HG03354 (cell line): Measurements from ENCODE around the gene MED10.

Experiments used
- ATAC-seq: cut with Tn5 transposase; IDR thresholded peaks from one replicate; pipeline ENCODE4 v1.9.1; 2021; ENCODE audit warnings: mild to moderate bottlenecking; ENCODE audit not compliant: unreplicated experiment, poor library complexity, severe bottlenecking

Gene MED10

DNA sequence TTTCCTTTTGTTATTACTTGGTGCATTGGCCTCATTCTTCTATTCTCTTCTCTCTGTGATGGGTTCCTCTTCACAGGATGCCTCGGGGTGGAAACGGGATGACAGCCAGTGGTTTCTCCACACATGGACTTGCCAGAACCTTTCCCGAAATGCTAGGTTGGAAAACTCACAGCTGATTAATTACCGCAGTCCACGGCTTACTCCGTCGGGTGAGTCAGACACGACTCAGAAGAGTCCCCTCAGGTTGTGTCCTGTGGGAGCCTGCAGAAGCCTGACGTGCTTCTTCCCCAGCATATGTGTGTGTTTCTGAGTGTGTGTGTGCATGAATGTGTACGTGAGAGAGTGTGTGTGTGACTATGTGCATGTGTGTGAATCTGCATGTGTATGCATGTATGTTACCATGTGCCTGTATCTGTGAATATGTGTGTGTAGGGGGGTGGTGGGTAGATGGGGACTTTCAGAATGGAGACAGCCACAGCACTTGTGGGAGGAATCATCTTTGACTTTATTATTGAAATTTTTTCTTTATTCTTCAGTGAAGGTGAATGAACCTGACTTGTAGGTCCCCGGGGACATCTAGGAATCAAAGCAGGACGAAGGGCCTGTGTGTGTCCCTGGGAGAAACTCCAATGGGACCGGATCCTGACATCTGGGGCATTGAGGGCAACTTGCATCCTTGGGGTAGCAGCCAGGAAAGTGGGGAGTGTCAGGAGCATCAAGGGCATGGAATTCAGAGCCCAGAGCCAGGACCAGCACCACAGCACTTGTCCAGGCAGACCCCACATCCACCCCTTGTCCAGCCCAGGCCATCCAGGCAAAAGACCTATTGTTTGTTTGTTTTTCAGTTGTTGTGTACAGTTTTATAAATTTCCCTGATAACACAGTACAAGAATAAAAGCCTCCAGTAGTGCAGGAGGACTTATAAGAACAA is 21.9 kb upstream of the MED10 start:
- ATAC-seq, result no peak

DNA sequence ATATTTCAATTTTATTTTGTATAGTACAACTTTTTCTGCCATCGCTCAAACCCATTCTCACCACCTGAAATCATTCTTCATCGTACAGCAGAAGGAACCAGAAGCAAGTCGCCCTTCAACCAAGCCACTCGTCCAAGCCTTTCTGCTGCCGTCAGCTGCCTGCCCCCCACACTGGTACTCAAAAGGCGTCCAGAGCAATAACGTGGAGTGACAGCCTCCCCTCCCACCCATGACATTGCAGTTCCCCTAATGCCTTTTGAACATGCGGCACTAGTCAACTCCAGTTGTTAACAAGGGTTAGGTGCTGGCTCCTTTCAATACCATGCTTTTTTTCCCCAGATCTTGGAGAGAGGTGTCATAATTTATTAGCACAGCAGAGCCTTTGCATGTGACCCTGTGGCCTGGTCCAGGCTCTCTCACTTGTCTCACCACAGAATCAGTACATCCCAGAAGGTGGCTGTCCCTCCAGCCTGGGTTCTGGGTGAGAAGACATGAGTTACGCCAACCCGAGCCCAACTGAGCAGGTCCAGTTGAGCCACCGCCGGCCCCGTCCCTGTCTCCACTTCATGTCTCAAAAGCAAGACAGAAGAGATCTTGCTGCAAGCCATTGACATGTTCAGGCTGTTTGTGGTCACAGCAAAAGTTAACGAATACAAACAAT is 20.4 kb upstream of the MED10 start:
- no peak for ATAC-seq

DNA sequence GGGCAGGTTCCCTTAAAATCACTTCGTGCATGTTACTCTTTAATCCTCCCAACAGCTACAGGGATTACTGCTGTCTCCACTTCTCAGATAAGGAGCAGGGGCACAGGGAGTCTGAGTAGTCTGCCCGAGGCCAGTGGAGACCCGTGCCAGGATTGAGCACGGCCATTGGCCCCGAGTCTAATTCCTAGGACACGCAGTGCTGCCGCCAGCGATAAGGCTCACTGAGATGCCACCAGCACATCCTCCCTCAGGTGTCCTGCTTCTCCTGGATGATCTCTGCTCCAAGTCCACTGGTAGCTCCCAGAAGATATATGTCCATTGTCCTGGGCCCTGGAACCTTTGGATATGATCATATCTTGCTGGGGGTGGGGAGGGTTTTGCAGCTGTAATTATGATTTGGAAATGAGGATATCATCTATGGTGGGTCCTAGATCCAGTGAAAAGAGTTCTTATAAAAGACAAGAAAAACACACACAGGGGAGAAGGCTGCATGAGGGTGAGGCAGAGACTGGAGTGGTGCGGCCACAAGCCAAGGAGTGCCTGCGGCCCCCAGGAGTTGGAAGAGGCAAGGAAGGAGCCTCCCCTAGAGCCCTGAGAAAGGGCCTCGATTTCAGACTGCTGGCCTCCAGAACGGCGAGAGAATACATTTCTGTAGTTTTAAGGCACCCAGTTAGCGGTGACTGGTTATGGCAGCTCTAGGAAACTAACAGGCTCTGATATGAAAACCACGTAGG is 19.4 kb upstream of the MED10 start:
- no peak for ATAC-seq

DNA sequence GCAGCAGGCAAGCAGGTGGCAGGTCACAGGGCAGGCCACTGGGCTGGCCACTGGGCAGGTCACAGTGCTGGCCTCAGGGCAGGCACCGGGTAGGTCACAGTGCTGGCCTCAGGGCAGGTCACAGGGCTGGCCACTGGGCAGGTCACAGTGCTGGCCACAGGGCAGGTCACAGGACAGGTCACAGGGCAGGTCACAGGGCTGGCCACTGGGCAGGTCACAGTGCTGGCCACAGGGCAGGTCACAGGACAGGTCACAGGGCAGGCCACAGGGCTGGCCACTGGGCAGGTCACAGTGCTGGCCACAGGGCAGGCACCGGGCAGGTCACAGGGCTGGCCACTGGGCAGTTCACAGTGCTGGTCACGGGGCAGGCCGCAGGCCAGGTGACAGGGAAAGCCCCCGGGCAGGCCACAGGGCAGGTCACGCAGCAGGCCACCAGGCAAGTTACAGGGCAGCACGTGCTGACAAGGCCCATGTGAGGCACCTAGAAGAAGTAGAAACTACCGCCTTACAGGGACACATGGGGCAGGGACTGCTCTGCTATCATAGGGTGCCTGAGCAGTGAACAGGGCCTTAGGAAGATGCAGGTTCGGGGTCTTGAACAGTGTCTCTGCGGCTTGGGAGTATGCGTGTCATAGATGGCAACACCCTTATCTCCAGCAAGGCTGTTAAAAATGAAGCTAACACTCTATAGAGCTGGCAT is 18.6 kb upstream of the MED10 start:
- no peak for ATAC-seq

DNA sequence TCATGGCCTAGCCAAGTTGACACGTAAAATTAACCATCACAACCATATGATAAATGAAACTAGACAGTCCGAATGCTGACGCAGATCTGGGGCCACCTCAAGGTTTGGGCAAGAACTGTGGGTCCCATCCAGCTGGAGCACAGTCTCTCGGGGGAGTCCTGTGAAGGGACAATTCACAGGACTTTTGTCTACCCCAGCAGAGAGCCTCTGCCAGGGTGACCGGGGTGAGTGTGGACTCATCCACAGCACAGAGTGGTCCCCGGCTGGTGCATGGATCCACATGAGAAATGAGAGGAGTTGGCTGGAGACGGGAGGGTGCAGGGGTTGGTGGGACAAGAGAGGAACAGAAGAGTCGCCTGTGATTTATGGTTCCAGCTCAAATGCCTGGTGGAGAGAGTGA is 17.7 kb upstream of the MED10 start:
- ATAC-seq, result no peak

DNA sequence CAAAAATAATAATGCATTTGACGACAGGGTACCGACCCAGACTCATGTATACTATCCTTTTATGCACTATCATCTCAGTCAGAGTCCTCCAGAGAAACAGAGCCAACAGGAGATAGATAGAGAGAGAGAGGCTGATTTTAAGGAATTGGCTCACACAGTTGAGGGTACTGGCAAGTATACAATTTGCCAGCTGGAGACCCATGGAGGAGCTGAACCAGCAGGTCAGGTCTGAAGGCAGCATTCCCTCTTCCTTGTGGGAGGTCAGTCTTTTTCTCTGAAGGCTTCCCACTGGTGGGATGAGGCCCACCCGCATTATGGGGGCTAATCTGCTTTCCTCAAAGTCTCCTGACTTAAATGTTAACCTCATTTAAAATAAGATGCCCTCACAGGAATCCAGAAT is 17.3 kb upstream of the MED10 start:
- ATAC-seq, result no peak

DNA sequence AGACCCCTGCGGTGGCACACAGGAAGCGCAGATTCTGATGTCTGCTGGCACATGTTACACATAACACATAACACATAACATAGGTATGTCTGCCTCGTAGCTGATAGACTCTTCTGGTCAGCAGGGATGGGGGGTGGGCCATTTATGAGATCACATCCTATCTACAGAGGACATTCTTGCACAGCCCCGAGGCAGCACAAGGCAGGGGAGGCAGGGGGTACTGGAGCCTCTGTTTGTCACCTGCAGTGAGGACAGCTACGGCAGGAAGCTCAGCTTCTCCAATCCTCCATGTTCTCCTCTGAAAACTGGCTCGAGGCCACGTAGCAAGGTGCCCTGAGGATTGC is 16.7 kb upstream of the MED10 start:
- ATAC-seq, result no peak

DNA sequence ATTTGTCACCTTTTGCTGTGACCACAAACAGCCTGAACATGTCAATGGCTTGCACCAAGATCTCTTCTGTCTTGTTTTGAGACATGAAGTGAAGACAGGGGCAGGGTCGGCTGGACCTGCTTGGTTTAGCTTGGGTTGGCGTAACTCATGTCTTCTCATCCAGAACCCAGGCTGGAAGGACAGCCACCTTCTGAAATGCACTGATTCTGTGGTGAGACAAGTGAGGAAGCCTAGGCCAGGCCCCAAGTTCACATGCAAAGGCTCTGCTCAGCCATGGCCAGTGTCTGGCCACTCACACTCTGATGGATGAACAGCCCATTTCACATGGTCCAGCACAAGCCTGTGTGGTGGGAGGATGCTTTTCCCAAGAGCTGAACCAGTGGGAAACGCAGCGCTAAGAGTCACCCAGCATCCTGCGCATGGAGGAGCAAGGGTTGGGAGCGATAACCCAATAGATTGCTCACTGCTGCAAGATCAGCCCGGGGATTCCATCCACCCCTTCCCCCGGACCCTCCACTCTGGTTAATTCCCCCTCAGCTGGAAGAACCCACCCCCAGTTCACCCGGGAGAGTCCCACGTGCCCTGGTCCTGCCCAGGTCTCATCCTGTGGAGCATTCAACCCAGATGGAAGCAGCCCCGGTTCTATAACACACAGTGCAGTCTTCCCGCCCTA is 16.2 kb upstream of the MED10 start:
- no peak for ATAC-seq

DNA sequence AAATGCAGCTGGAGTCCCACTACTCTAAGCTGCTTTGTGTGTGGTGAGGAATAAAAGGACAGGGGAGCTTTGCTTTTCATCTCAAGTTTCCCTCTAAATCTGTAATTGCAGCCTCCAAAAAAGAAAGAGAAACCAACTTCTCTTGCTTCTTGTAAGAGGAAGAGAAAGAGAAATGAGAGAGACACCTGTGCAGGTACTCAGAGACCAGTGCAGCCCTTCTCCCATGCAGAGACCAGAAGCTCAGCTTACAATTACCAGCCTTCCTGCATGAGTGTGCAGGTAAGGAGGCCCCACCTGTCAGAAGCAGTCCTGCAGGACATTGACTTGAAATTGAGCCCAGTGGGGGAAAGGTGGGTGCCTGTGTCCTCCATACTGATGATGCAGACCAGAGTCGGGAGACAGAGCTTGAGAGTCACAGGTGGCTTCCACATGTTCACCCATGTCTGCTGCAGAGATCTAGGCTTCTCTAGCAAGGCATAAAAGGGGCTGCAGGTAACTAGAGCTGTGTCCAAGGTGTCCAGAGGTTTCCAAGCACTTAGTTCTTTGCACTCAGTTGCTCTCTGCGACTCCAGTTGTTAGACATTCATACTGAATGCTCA is 15.3 kb upstream of the MED10 start:
- ATAC-seq, result no peak

DNA sequence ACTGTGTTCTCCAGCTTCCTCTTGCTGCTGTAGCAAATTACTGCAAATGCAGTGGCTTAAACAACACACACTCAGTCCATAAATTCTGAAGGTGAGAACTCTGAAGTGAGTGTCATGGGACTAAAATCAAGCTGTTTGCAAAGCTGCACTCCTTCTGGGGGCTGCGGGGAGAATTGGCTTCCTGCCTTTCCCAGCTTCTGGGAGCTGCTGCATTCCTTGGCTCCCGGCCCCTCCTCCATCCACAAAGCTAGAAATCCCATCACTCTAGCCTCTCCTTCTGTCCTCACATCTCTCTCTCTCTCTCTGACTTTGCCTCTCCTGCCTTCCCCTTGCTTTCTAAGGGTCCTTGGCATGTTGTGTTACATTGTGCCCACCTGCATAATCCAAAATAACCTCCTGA is 14.2 kb upstream of the MED10 start:
- ATAC-seq, result no peak

DNA sequence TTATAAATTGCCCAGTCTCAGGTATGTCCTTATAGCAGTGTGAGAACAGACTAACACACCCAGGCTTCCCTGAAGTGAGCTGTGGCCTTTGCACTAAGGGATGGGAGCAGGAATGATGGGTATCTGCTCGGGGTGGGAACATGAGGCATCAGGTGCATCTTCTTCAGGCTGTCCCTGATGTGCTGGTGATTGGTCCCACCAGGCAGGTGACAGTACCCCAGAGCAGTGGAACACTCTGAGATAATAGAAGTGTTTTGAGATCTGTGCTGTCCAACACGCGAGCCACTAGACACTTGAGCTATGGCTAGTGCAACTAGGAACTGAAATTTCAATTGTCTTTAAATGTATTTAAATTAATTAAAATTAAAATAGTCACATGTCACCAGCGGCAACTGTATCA is 12.8 kb upstream of the MED10 start:
- ATAC-seq, result no peak

DNA sequence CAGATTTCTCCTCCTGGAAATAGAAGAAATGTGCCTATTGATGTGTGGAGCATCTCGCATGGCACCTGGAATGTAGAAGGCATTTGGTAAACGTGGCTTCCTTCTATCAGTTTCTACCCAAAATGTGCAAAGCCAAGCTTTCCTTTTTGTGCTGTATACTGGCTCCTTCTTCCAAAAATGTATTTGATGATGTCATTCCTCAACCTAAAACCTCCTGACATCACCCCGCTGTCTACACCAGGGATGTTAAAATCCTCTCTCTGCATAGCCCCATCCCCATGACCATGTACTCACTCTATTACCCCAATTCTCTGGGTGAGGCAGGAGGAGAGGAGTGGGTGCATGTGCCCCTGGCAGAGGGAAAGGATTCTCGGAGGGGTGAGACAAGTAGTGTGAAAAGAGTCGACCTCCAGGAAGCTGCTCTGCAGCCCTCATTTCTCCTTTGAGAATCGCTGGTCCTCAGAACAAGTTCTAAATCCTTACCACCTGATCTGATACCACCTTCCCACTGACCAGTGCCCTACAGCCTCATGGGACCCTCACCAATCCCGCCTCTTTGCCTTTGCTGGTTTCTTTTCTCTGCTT is 11.7 kb upstream of the MED10 start:
- no peak for ATAC-seq

DNA sequence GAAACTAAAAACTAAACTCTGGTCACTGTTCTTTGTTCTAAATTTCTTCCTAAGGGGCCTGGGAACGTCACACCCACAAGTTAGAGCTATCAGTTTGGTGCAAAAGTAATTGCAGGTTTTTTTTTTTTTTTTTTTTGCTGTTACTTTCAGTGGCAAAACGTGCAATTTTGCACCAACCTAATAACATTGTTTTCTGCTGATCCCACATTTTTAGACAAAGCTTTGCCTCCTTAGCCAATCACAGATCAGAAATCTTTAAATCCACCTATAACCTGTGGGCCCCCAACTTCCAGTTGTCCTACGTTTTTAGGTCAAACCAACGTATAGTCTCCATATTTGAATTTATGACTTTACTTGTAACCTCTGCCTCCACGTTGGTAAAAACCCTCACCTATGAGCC is 11.1 kb upstream of the MED10 start:
- no peak for ATAC-seq

DNA sequence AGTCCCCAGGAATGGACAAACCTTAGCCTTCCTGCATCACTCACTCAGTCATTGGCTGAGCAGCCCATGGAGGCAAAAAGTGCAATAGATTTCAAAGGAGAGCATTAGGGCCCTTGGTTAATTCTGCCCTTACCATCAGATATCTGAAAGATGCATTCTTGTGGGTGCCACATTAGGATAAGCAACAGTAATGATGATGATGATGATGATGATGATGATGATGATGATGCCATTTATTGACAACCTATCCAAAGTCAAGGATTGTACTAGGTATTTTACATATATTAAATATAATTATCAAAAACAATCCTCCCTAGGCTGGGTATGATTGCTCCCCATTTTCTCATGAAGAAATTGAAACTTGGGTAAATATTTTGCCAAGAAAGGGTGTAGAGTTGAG is 9.6 kb upstream of the MED10 start:
- ATAC-seq, result no peak

DNA sequence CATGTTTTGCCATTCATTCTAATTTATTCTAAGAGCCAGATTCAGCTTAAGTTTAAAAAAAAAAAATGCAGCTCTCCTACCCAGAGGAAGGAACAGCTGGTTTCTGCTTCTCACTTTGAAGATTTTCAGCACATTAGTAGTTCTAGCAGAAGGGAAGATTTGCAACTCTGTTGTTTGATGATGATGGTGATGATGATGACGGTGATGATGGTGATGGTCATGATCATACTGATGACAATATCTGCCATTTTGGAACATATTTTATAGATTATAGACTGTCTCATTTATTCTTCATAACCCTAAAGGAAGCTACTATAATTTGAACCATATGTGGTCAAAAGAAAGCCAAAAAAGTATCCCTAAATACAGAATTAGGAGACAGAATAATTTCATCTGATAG is 7.9 kb upstream of the MED10 start:
- no peak for ATAC-seq

DNA sequence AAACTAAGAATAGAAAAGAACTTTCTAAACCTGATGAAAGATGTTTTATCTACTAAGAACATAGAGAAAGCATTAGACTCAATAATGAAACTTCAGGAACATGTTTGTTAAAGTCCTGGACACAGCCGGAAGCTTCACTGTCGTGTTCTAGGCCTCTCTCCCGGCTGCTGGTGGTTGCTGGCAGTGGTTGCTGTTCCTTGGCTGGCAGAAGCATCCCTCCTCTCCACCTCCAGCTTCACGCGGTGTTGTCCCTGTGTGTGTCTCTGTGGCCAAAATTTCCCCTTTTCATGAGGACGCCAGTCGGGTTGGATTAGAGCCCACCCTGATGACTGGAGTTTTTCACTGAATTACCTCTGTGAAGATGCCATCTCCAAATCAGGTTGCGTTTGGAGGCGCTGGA is 6.5 kb upstream of the MED10 start:
- no peak for ATAC-seq

DNA sequence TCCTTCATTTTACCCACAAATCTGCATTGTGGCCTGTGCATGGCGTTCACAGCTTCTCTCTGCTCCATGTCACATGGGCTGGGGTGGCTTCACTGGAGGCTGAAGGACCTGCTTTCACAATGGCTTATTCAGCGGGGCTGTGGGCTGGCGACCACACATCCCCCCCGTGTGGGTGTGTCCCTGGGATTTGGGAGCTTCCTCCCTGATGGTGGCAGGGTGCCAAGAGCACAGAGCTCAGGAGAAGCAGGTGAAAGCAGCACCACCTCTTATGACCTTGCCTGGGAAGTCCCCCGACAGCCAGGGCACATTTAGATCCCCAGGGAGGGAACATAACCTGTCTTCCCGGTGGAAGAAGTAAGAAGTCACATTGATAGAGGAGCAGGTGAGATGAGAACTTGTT is 5.0 kb upstream of the MED10 start:
- ATAC-seq, result no peak

DNA sequence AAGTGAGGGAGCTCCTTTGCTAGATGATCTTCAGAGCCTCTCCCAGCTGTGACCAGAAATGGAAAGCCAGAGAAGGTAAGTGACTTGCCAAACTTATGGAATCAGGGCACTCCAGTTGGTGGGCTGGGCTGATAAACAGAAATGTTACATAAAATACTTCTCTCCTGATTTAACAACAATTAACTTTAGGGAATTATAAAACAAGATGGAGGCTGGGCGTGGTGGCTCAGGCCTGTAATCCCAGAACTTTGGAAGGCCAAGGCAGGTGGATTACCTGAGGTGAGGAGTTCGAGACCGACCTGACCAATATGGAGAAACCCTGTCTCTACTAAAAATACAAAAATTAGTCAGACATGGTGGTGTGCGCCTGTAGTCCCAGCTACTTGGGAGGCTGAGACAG is 899 bp upstream of the MED10 start:
- no peak for ATAC-seq

DNA sequence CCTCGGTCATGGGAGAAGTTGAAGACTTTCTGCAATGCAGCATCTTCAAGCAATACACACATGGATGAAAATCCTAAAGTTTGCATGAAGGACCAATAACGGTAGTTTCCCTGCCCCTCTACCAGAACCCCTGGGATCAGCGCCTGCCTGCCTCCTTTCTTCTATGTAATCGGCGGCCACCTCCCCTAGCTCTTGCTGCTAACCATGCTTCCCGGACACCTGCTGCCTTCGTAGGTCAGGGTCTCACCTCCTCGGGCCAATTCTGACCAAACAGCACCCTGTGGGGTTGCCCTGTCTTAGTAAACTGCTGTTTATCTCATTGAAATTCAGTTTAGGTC is 388 bp upstream of the MED10 start:
- ATAC-seq, result peak; percentile 40
